ENCODE measurements around the gene PQBP1.
"Not testable (repeated sequence)": the region's sequence is repeated elsewhere in the genome, so short reads cannot be mapped to it uniquely, and the experiment has no call there.

Gene PQBP1

DNA sequence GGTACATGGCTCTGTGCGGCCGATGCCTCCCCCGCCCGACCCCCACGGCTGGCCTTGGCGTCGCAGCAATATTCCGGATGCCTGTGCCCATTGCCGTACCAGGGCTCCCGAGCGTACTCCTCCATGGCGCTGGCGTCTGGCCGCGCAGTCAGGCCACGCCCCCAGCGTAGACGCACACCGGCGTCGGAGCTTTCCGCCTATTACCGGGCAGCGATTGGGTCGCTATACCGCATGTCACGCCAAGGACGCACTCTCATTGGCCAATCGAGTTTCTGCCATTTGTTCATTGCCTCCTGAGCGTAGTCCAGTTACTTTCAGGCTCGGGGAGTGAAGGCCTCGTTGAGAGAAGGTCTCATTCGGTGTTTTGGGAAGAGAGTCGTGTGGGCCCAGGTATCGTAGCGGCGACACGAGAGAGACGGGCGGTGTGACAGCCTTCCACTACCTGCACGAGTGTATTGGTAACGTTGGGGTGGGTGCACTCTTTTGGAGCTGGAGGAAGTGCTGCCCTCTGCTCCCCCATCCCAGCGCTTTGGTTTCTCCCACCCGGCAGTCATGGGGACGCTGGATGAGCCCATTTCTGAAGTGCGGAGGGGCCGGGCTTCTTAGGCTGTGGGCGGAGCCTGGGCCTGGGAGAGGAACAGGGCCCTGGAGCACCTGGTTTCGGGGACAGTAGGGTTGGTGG, at the start of gene PQBP1, which contains the start of gene TIMM17B:
Gene PQBP1, plus strand, starts transcription at position 306 of the 682 bp plus-strand sequence. CDS start 580 bp downstream, outside the sequence.
Gene TIMM17B, minus strand, starts transcription at position 144 of the 682 bp plus-strand sequence. Its CDS starts 19 bp downstream, at position 125.
- peak; percentile 85 for DNase-seq

DNA sequence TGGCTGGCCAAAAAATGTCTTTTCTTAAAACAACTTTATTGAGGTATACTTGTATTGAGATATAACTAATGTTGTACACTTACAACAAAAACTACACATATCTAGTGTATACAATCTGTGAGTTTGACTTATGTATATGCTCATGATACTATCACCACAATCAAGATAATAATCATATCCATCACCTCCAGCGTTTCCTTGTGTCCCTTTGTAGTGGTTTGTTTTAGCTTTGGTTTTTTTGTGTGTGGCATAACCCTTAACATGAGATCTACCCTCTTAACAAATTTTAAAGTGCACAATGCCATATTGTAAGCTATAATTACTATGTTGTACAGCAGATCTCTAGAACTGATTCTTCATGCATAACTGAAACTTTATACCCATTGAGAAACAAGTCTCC, 48.9 kb upstream of the PQBP1 start:
- no peak for DNase-seq

GRCh38 chrX:48852857-48853256, 44.9 kb upstream of the PQBP1 start:
- DNase-seq: no peak

DNA sequence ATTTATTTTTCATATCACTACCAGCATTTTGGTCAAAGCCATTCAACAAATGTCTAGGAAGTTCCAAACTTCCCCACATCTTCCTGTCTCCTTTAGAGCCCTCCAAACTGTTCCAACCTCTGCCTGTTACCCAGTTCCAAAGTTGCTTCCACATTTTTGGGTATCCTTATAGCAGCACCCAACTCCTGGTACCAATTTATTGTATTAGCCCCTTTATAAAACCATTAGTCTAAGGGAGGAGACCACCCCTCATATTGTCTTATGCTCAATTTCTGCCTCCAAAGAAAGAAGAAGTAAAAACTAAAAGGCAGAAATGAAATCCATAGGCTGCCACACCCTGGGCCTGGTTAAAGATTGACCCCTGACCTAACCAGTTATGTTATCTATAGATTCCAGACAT, 44.2 kb upstream of the PQBP1 start:
- DNase-seq: not testable (repeated sequence)

DNA sequence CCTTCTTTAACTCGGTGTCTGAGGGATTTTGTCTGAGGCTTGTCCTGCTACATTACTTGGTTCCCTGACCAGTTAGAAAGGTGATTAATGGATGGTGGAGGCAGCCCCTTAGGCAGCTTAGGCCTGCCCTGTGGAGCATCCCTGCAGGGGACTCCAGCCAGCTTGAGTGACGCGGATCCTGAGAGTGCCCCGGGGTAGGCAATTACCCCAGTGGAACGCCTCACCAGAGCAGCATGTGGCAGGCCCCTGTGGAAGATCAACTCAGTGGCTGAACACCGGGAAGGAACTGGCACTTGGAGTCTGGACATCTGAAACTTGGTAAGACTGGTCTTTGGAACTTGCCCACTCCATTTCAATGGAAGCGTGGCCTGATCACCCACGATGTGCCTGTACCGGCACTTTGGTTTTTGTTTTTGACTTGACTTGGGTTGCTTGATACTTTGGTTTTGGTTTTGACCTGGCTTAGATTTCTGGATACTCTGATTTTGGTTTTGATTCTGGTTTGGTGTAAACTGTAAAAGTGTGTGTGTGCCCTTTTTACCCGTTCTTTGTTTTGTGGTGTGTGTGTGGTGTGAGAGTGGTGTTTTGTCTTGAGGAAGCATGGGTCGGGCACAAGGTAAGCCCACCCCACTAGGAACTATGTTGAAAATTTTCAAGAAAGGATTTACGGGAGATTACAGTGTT, 43.5 kb upstream of the PQBP1 start:
- not testable (repeated sequence) for DNase-seq

- DNase-seq: no peak
These were observed 42.8 kb upstream of the PQBP1 start for GRCh38 chrX:48854898-48855297.

- DNase-seq: no peak
These were observed 33.5 kb upstream of the PQBP1 start for GRCh38 chrX:48864210-48864609.

GRCh38 chrX:48872017-48872416, 25.7 kb upstream of the PQBP1 start:
- DNase-seq: not testable (repeated sequence)

DNA sequence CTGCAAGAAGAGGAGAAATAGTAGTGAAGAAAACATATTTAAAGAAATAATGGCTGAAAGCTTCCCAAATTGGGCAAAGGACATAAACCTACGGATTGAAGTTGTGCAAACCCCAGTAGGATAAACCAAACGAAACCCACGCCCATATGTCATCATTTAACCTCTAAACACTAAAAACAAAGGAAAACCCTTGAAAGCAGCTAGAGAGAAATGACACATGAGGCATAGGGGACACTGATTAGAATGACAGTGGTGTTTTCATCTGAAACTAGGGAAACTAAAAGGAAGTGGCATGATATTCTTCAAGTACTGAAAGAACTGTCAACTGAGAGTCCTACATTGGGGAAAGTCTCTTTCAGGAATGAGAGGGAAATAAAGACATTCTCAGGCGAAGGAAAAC, 20.8 kb upstream of the PQBP1 start:
- not testable (repeated sequence) for DNase-seq

- no peak for DNase-seq
These were observed 14.0 kb upstream of the PQBP1 start for GRCh38 chrX:48883729-48884128.

DNA sequence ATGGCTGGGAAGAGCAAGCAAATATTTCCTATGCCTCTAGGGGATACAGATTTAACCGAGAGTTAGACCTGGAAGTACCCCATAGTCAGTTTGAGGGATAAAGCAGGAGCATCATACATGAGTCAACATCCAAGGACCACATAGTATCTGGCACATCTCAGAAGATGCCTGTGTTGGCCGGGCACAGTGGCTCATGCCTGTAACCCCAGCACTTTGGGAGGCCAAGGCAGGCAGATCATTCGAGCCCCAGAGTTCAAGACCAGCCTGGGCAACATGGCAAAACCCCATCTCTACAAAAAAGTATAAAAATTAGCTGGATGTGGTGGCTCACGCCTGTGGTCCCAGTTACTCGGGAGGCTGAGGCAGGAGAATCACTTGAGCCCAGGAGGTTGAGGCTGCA, 11.1 kb upstream of the PQBP1 start:
- DNase-seq: not testable (repeated sequence)

GRCh38 chrX:48890296-48890925, 7.3 kb upstream of the PQBP1 start:
- no peak for DNase-seq

GRCh38 chrX:48890934-48891401, 6.8 kb upstream of the PQBP1 start:
- DNase-seq: no peak

DNA sequence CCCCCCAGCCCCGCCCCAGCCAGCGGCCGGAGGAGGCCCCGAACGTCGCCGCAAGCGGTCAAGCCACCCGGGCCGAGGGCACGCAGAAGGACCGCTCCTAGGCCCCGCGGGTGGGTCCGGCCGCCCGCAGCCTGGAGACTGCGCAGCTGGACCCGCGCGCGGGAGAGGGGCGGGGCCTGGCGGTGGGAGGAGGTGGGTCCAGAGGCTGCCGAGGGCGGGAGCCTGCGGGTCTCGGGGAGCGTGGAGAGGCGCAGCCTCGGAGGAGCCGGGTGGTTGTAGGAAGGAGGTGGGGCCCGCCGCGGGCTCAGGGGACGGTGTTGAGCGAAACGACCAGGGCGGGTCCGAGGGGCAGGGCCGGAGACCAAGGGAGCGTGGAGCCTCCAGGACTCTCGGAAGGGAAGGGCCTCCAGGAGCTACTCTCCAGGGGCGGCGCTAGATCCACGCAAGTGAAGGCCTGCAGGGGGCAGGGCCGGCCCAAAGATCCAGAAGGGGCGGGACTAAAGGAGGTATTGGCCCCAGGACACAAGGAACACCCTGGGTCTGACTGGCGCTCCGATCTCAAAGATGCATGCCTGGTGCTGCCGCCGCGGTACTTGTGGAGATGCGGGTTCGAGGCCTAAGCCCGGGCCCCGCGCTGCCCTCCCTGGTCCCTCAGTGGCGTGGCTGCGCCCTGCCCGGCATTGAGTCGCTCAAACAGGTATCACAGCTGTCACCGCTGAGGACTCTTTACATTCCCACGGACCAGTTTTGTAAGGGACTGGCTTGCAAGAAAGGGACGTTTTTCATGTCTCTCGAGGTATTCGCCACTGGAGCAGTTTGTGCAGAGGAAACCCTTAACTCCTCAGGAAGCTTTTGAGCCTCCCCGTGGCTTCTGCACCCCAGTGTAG, 6.1 kb upstream of the PQBP1 start:
- DNase-seq: peak; percentile 80

- DNase-seq: no peak
These were observed 4.8 kb upstream of the PQBP1 start for GRCh38 chrX:48892896-48893295.

- DNase-seq: no peak
These were observed 4.0 kb upstream of the PQBP1 start for GRCh38 chrX:48893556-48894348.

DNA sequence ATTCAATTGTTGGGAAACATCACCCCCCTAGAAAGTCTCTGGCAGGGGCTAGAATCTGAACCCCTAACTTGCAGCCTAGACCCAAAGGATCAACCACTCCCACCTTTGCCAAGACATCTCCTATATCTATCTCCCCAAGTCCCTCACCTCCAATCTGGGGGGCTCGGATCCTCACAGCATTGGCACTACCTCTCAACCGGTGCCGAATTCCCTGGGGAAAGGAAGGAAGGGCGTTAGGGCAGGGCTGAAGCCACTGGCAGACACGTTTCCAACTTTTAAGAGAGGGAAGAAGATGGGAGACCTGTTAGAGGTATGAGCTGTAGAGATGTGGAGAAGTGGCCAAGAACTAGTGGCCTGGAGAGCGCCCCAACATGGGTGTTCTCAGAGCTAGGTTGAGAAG, 2.8 kb upstream of the PQBP1 start:
- no peak for DNase-seq

- DNase-seq: no peak
These were observed 1.1 kb upstream of the PQBP1 start for GRCh38 chrX:48896611-48897011.

DNA sequence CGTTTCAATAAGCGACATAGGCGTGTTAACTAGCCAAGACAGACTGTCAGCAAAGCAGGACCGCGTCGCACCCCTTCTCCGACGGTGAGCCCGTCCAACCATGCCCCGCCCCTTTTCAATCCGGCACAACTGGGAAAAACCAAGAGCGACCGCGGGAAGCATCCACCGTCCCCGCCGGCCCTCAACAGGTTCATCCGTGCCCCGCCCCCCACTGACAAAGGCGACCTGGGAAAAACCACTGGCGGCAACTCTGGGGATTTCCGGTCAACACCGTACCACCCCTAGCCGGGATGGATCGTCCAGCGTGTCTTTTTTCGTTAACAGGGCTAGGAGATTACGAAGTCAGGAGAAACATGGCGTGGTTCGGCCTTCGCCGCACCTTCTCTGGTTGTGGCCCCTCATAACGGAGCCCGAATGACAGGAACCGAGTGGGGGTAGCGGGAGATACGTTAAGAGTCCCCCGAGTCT, 539 bp upstream of the PQBP1 start:
- DNase-seq: peak; percentile 65

- no peak for DNase-seq
These were observed 1.3 kb downstream of the PQBP1 start for GRCh38 chrX:48899078-48899410.

DNA sequence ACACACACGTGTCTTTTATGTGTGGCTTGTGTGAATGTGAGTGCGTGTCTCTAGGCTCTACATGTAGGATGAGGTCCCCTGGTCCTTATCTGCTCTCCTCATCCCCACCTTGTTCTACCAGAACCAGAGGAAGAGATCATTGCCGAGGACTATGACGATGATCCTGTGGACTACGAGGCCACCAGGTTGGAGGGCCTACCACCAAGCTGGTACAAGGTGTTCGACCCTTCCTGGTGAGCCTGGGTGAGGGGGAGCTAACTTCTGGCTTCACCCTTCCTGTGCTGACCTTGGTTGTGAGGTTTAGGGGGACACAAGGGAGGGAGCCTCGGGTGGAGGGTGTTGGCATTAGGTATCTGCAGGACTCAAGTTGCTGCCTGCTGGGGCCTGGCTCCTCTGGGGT, 3.3 kb downstream of the PQBP1 start:
- DNase-seq: no peak

DNA sequence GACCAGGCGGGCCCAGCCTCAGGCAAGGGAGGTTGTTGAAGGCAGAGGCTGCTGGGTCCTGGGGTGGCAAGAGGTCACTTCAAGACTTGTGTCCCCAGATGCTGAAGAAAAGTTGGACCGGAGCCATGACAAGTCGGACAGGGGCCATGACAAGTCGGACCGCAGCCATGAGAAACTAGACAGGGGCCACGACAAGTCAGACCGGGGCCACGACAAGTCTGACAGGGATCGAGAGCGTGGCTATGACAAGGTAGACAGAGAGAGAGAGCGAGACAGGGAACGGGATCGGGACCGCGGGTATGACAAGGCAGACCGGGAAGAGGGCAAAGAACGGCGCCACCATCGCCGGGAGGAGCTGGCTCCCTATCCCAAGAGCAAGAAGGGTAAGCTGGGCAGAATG, 4.4 kb downstream of the PQBP1 start:
- DNase-seq: no peak
